K562 (cell line): ENCODE results near the gene SLC12A6. TPM values are rescaled to one million over a fixed set of nuclear protein-coding genes. Genes with fewer than 3 reads are reported as not detected.

Experiments used
- ATAC-seq: fragments of 200-7000 bp; cut with Tn5 transposase; 3 replicates; pipeline ENCODE4 v1.9.1; 2020; ENCODE audit warnings: moderate library complexity
- BruUV-seq: library from RNA; stranded (reverse); fragments of 400-500 nt; replicated peaks from 2 replicates; lab custom pipeline; 2021; lab: Mats Ljungman, UMichigan
- CTCF ChIA-PET: fragments of 300-600 bp; formaldehyde crosslinking; extraction: SDS; loops from one replicate; lab custom pipeline; 2021; ENCODE audit warnings: low intra/inter-chr PET ratio; lab: Yijun Ruan, JAX
- POLR2A ChIA-PET: fragments of 300-600, 350-650 bp; sonication (Branson Sonifier 250); formaldehyde crosslinking; extraction: SDS; loops from one replicate; lab custom pipeline; 2021; ENCODE audit warnings: antibody characterized with exemption, inconsistent platforms; lab: Yijun Ruan, JAX
- DNase-seq, 4 experiments: peaks; one replicate each; pipeline versions ENCODE4 v3.0.0 to v3.0.0-alpha.2; 2011 to 2018; ENCODE audit warnings: low spot score in 3 of 4, mixed read lengths in 3 of 4; ENCODE audit errors: extremely low read depth in 1 of 4
- FAIRE-seq: peaks from 2 replicates; lab custom pipeline; 2011; peaks lifted over from hg19 to GRCh38; lab: Jason Lieb, UNC
- H2AFZ ChIP-seq: 2 replicates; pipeline ENCODE4 v1.6.0; 2011; ENCODE audit warnings: low read depth, low read length, control low read depth, inconsistent platforms
- H3K27ac ChIP-seq: fragments of 200-600 bp; 3 replicates; pipeline ENCODE4 v1.8.0; 2011; ENCODE audit warnings: low read depth, mild to moderate bottlenecking, control low read depth, inconsistent platforms, low read length, moderate library complexity, mixed read lengths; ENCODE audit errors: extremely low read depth
- H3K27me3 ChIP-seq, 2 experiments: fragments of 300-600 bp in 1 of 2; 2 replicates in 1 of 2; 3 replicates in 1 of 2; pipeline versions ENCODE4 v1.6.0 to v1.8.0; 2011; ENCODE audit warnings: inconsistent platforms in 2 of 2, low read length in 2 of 2, mild to moderate bottlenecking in 1 of 2, mixed read lengths in 1 of 2, moderate library complexity in 1 of 2; ENCODE audit not compliant: control insufficient read depth in 2 of 2, insufficient read depth in 2 of 2
- H3K36me3 ChIP-seq: fragments of 300-600 bp; 3 replicates; pipeline ENCODE4 v1.8.0; 2011; ENCODE audit warnings: mild to moderate bottlenecking, low read length, inconsistent platforms; ENCODE audit not compliant: control insufficient read depth, insufficient read depth
- H3K4me1 ChIP-seq, 2 experiments: fragments of 200-600 bp in 1 of 2; replicated peaks in 1 of 2; 2 replicates in 1 of 2; 3 replicates in 1 of 2; pipeline versions ENCODE4 v1.5.1 to v1.8.0; 2011; ENCODE audit warnings: inconsistent platforms in 2 of 2, low read length in 2 of 2, mild to moderate bottlenecking in 1 of 2, mixed read lengths in 1 of 2, moderate library complexity in 1 of 2; ENCODE audit not compliant: control insufficient read depth in 2 of 2, insufficient read depth in 2 of 2
- H3K4me2 ChIP-seq: 2 replicates; pipeline ENCODE4 v1.6.1; 2011; ENCODE audit warnings: low read length, control low read depth, inconsistent platforms, mixed read lengths; ENCODE audit not compliant: insufficient read depth
- H3K4me3 ChIP-seq: fragments of 200-600 bp; sonication (generic), shearing (Covaris generic); 2 replicates; pipeline ENCODE4 v1.5.1; 2016; ENCODE audit warnings: control low read depth, inconsistent platforms
- H3K79me2 ChIP-seq: fragments of 200-600 bp; 3 replicates; pipeline ENCODE4 v1.8.0; 2011; ENCODE audit warnings: low read length, inconsistent platforms; ENCODE audit not compliant: control insufficient read depth, insufficient read depth
- H3K9ac ChIP-seq, 2 experiments: 2 replicates each; pipeline versions ENCODE4 v1.6.0 to v1.6.1; 2011; ENCODE audit warnings: low read depth in 2 of 2, low read length in 2 of 2, control low read depth in 1 of 2, inconsistent platforms in 1 of 2, mild to moderate bottlenecking in 1 of 2, mixed read lengths in 1 of 2; ENCODE audit not compliant: insufficient read depth in 1 of 2
- H3K9me1 ChIP-seq: one replicate; pipeline ENCODE4 v1.6.0; 2011; ENCODE audit warnings: inconsistent platforms, mild to moderate bottlenecking, low read length, moderate library complexity; ENCODE audit not compliant: control insufficient read depth, insufficient read depth
- H3K9me3 ChIP-seq: replicated peaks from 2 replicates; pipeline ENCODE4 v1.5.1; 2011; ENCODE audit warnings: low read depth, low read length, inconsistent platforms; ENCODE audit not compliant: control insufficient read depth, insufficient read depth
- H4K20me1 ChIP-seq: replicated peaks from 2 replicates; pipeline ENCODE4 v1.6.1; 2011; ENCODE audit warnings: low read length, inconsistent platforms, mixed read lengths; ENCODE audit not compliant: control insufficient read depth, insufficient read depth
- ARID1B ChIP-seq: fragments of 450-650 bp; IDR thresholded peaks from 2 replicates; pipeline ENCODE4 v1.6.1; 2016; ENCODE audit warnings: antibody characterized with exemption, mild to moderate bottlenecking, inconsistent platforms
- BCOR ChIP-seq: fragments of 450-650 bp; IDR thresholded peaks from 2 replicates; pipeline ENCODE4 v1.6.1; 2016
- CBFA2T2 ChIP-seq: fragments of 450-650 bp; conservative IDR thresholded peaks from 2 replicates; pipeline ENCODE4 v1.6.1; 2017; ENCODE audit warnings: mild to moderate bottlenecking
- CBFA2T3 ChIP-seq: fragments of 450-650 bp; IDR thresholded peaks from 2 replicates; pipeline ENCODE4 v1.6.1; 2017
- DLX4 ChIP-seq: fragments of 250-450 bp; sonication (Bioruptor Pico); IDR thresholded peaks from 2 replicates; pipeline ENCODE4 v1.6.1; 2021; ENCODE audit warnings: mild to moderate bottlenecking
- ERF ChIP-seq: fragments of 450-650 bp; formaldehyde crosslinking; IDR thresholded peaks from 2 replicates; pipeline ENCODE4 v1.4.0; 2020; ENCODE audit warnings: mild to moderate bottlenecking, mixed read lengths
- LEF1 ChIP-seq: fragments of 450-650 bp; IDR thresholded peaks from 2 replicates; pipeline ENCODE4 v1.6.1; 2016; ENCODE audit warnings: mild to moderate bottlenecking
- MCM3 ChIP-seq: fragments of 450-650 bp; IDR thresholded peaks from 2 replicates; pipeline ENCODE4 v1.6.1; 2016
- MECOM ChIP-seq: fragments of 250-450 bp; sonication (Bioruptor Pico); IDR thresholded peaks from 2 replicates; pipeline ENCODE4 v1.8.0; 2022; ENCODE audit warnings: inconsistent platforms
- MEIS2 ChIP-seq: fragments of 450-650 bp; IDR thresholded peaks from 2 replicates; pipeline ENCODE4 v1.6.1; 2014; ENCODE audit warnings: mild to moderate bottlenecking; ENCODE audit not compliant: partially characterized antibody
- MTA2 ChIP-seq: fragments of 450-650 bp; IDR thresholded peaks from 2 replicates; pipeline ENCODE4 v1.6.1; 2016; ENCODE audit warnings: low read depth
- NCOR1 ChIP-seq: fragments of 450-650 bp; IDR thresholded peaks from 2 replicates; pipeline ENCODE4 v1.6.1; 2016; ENCODE audit warnings: mild to moderate bottlenecking, moderate library complexity
- PBX2 ChIP-seq, 2 experiments: IDR thresholded peaks in 1 of 2; conservative IDR thresholded peaks in 1 of 2; 2 replicates each; pipeline ENCODE4 v1.6.1; 2016; ENCODE audit warnings: low read depth in 2 of 2, mild to moderate bottlenecking in 1 of 2, missing compliant biosample characterization in 1 of 2, missing genetic modification characterization in 1 of 2, moderate library complexity in 1 of 2
- PKNOX1 ChIP-seq: fragments of 450-650 bp; IDR thresholded peaks from 2 replicates; pipeline ENCODE4 v1.6.1; 2016
- RHOXF2B ChIP-seq: fragments of 250-450 bp; sonication (Bioruptor Pico); conservative IDR thresholded peaks from 2 replicates; pipeline ENCODE4 v1.5.1; 2021
- SIX5 ChIP-seq, 2 experiments: IDR thresholded peaks; 2 replicates each; pipeline ENCODE4 v1.6.1; 2011; ENCODE audit warnings: low read length in 2 of 2, borderline replicate concordance in 1 of 2, low read depth in 1 of 2, mild to moderate bottlenecking in 1 of 2, moderate library complexity in 1 of 2; ENCODE audit not compliant: insufficient read depth in 1 of 2
- STAT5A ChIP-seq: IDR thresholded peaks from 2 replicates; pipeline ENCODE4 v1.6.1; 2012; ENCODE audit warnings: low read length, inconsistent platforms, borderline replicate concordance
- TAL1 ChIP-seq: fragments of 450-650 bp; IDR thresholded peaks from 2 replicates; pipeline ENCODE4 v1.6.1; 2016; ENCODE audit warnings: mild to moderate bottlenecking
- TCF3 ChIP-seq: sonication (generic); formaldehyde crosslinking; IDR thresholded peaks from 2 replicates; pipeline ENCODE4 v1.4.0; 2020; ENCODE audit warnings: mild to moderate bottlenecking, missing genetic modification reagents
- TEAD4 ChIP-seq, 2 experiments: sonication (generic) in 1 of 2; formaldehyde crosslinking in 1 of 2; IDR thresholded peaks; 2 replicates each; pipeline versions ENCODE4 v1.6.1 to v1.8.0; 2012 to 2022; ENCODE audit warnings: borderline replicate concordance in 1 of 2, inconsistent platforms in 1 of 2, low read length in 1 of 2, mild to moderate bottlenecking in 1 of 2, missing genetic modification reagents in 1 of 2
- ZSCAN32 ChIP-seq: fragments of 450-650 bp; formaldehyde crosslinking; IDR thresholded peaks from 2 replicates; pipeline ENCODE4 v1.4.0; 2020; ENCODE audit warnings: mild to moderate bottlenecking, moderate library complexity
- WGBS: fragments of 100-300 bp; shearing (Covaris generic); methylation state at CpG from one replicate; pipeline ENCODE4 v1.1.6; 2016; ENCODE audit warnings: low coverage, mixed read lengths; ENCODE audit not compliant: insufficient coverage; ENCODE audit errors: missing lambda C conversion rate; 5-methylcytosine and 5-hydroxymethylcytosine counted together
- in situ Hi-C: fragments of 300-500 bp; cut with MboI; formaldehyde crosslinking; loops from 4 replicates; pipeline ENCODE4 v1.15.0; 2018; ENCODE audit warnings: inconsistent platforms, mixed read lengths
- intact Hi-C: fragments of 100-400 bp; cut with micrococcal nuclease; formaldehyde crosslinking; loops from 2 replicates; pipeline ENCODE4 v1.14.2; 2022
- polyA plus RNA-seq, 8 experiments: library from polyadenylated mRNA; depleted of rRNA in 4 of 8; stranded (reverse) in 5 of 8; unstranded in 3 of 8; fragments of >200 nt; fragmentation: Nextera tagmentation in 2 of 8; fragmentation: Illumina TruSeq in 1 of 8; extraction: Ambion mirVana in 2 of 8; extraction: Trizol in 1 of 8; gene quantifications; 2 replicates each; pipeline versions ENCODE4 v1.2.1 to v1.2.3, GENCODE V29; 2011 to 2014; ENCODE audit warnings: inconsistent platforms in 1 of 8, missing spikeins in 1 of 8
- total RNA-seq, 7 experiments: library from RNA; depleted of rRNA in 6 of 7; stranded (reverse); fragments of >200 nt in 6 of 7; fragmentation: Illumina TruSeq in 2 of 7; extraction: Trizol in 2 of 7; gene quantifications; 2 replicates each; pipeline versions ENCODE4 v1.2.1 to v1.2.3, GENCODE V29; 2011 to 2021; ENCODE audit warnings: low replicate concordance in 1 of 7

The SLC12A6 gene
- total and polyA plus RNA-seq, 9 of the 15 experiments (the other 6 are each of a cell fraction or from before 2014, with no cell fraction given): 1.4 to 16.4 (median 6.7) TPM

GRCh38 chr15:34357653-34358052, 20.1 kb upstream of the SLC12A6 start:
- no peaks in the 10 kb centered on the region for H4K20me1 ChIP-seq
- no peak for FAIRE-seq
- in situ Hi-C loops: no loop called here

More at GRCh38 chr15:34357653-34358052, 20.1 kb upstream of the SLC12A6 start:
- no peaks in the 10 kb centered on the region for H3K9me3 ChIP-seq
- no peak overlapping the region for H2AFZ ChIP-seq
- no peak overlapping the region for H3K4me3 ChIP-seq
- H3K36me3 ChIP-seq: peaks cover 29% of the 10 kb centered on the region; the same call in 1 of the 3 replicates
- intact Hi-C loops: no loop called here
- H3K9ac ChIP-seq: no peak overlapping the region
- TF ChIP-seq TAL1 (peak; percentile 44; the same call in 1 of the 2 replicates), TEAD4 (IDR thresholded peaks at IDR 0.05; ENCODE audit: low read length) (0 out of 2 replicates have a peak, but pooled peaks have one; percentile 32), TEAD4 (CRISPR knock-in tag; IDR thresholded peaks at IDR 0.05; ENCODE audit: borderline replicate concordance) (no peak), DLX4 (no peak), ERF (CRISPR knock-in tag) (no peak), CBFA2T3 (peak; percentile 71), NCOR1 (peak; percentile 16; the same call in 1 of the 2 replicates), BCOR (no peak), PBX2 (CRISPR knock-in tag; IDR thresholded peaks at IDR 0.05; ENCODE audit: low read depth) (no peak), PBX2 (tag; conservative IDR thresholded peaks at IDR 0.05; ENCODE audit: low read depth) (peak; percentile 93), ARID1B (peak; percentile 34; the same call in 1 of the 2 replicates), SIX5 (IDR thresholded peaks at IDR 0.05; ENCODE audit: borderline replicate concordance in 1 of 2, insufficient read depth in 1 of 2, low read depth in 1 of 2, low read length in 2 of 2) (no peak), MEIS2 (peak; percentile 93), STAT5A (0 out of 2 replicates have a peak, but pooled peaks have one; percentile 10), RHOXF2B (CRISPR knock-in tag) (no peak), ZSCAN32 (CRISPR knock-in tag) (no peak), LEF1 (no peak), MECOM (CRISPR knock-in tag) (peak; percentile 69; the same call in 1 of the 2 replicates), MTA2 (no peak), MCM3 (no peak), TCF3 (CRISPR knock-in tag) (peak; percentile 54), CBFA2T2 (peak; percentile 55), PKNOX1 (peak; percentile 62)
- TF ChIP-seq, all 486 proteins: peak for 12
- DNase-seq (peak in 1 of 4 experiments; percentile 23), ATAC-seq (peak; percentile 43; the same call in 2 of the 3 replicates)
- Histone ChIP-seq H3K79me2 (no peaks in the 10 kb centered on the region), H3K4me2 (no peak overlapping the region), H3K4me1 (peaks cover 0 to 2% of the 10 kb centered on the region in 2 experiments; a peak in 1 of 5 replicates), H3K27me3 (peaks cover 0 to 5% of the 10 kb centered on the region in 2 experiments; a peak in 2 of 5 replicates), H3K9me1 (no peaks in the 10 kb centered on the region), H3K27ac (no peak overlapping the region)
- ChIA-PET POLR2A (interaction anchor here (0.9 to 2.2 kb wide), 2 partner anchors 9 to 19 kb away, joined by 5 to 8 read pairs; partner anchors contain the start of gene LPCAT4), CTCF (interaction anchor here (1.0 kb wide), 1 partner anchor 14 kb away, joined by 3 read pairs; no protein-coding TSS in a partner anchor)
- 12% methylated on average over 1 of the region's 1 CpG for WGBS
- BruUV-seq: no TSS peak
